ENCODE measurements around the gene GRPEL1.

GRCh38 chr4:7032596-7032995 lies 35.3 kb downstream of the GRPEL1 start:
- TF ChIP-seq CTCF (IDR thresholded peaks at IDR 0.05; ENCODE audit: insufficient read depth, low read length) (no peak), GABPA (IDR thresholded peaks at IDR 0.05; ENCODE audit: low read depth) (no peak), POLR2AphosphoS5 (IDR thresholded peaks at IDR 0.05; ENCODE audit: low read depth) (no peak)
- TF ChIP-seq, protein P1, sequence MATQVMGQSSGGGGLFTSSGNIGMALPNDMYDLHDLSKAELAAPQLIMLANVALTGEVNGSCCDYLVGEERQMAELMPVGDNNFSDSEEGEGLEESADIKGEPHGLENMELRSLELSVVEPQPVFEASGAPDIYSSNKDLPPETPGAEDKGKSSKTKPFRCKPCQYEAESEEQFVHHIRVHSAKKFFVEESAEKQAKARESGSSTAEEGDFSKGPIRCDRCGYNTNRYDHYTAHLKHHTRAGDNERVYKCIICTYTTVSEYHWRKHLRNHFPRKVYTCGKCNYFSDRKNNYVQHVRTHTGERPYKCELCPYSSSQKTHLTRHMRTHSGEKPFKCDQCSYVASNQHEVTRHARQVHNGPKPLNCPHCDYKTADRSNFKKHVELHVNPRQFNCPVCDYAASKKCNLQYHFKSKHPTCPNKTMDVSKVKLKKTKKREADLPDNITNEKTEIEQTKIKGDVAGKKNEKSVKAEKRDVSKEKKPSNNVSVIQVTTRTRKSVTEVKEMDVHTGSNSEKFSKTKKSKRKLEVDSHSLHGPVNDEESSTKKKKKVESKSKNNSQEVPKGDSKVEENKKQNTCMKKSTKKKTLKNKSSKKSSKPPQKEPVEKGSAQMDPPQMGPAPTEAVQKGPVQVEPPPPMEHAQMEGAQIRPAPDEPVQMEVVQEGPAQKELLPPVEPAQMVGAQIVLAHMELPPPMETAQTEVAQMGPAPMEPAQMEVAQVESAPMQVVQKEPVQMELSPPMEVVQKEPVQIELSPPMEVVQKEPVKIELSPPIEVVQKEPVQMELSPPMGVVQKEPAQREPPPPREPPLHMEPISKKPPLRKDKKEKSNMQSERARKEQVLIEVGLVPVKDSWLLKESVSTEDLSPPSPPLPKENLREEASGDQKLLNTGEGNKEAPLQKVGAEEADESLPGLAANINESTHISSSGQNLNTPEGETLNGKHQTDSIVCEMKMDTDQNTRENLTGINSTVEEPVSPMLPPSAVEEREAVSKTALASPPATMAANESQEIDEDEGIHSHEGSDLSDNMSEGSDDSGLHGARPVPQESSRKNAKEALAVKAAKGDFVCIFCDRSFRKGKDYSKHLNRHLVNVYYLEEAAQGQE (IDR thresholded peaks at IDR 0.05; ENCODE audit: insufficient replicate concordance, low read depth), result no peak

Measured in HL-60 (cell line).